Neural progenitor cell (in vitro differentiated cells): Measurements from ENCODE around the gene OVOL1. TPM values are rescaled to one million over a fixed set of nuclear protein-coding genes. Genes with fewer than 3 reads are reported as not detected.

Source experiments
- DNase-seq: peaks from one replicate; pipeline ENCODE4 v3.0.0-alpha.2; 2016; ENCODE audit warnings: low spot score
- H2AFZ ChIP-seq: fragments of 200-600 bp; sonication (generic); replicated peaks from 2 replicates; pipeline ENCODE4 v1.6.1; 2016; ENCODE audit warnings: antibody characterized with exemption
- H3F3A ChIP-seq: fragments of 200-600 bp; sonication (generic); 2 replicates; pipeline ENCODE4 v1.6.1; 2016; ENCODE audit warnings: antibody characterized with exemption, low read depth
- H3K27ac ChIP-seq: fragments of 200-600 bp; sonication (generic); 2 replicates; pipeline ENCODE4 v1.5.1; 2016; ENCODE audit warnings: mild to moderate bottlenecking
- H3K27me3 ChIP-seq: fragments of 200-600 bp; sonication (generic); 2 replicates; pipeline ENCODE4 v1.6.1; 2016; ENCODE audit warnings: mild to moderate bottlenecking, moderate library complexity
- H3K36me3 ChIP-seq: fragments of 200-600 bp; sonication (generic); 2 replicates; pipeline ENCODE4 v1.5.1; 2016
- H3K4me1 ChIP-seq: fragments of 200-600 bp; sonication (generic); 2 replicates; pipeline ENCODE4 v1.6.1; 2016; ENCODE audit warnings: mixed run types
- H3K4me2 ChIP-seq: fragments of 200-600 bp; sonication (generic); 2 replicates; pipeline ENCODE4 v1.6.1; 2016
- H3K4me3 ChIP-seq: fragments of 200-600 bp; sonication (generic); 2 replicates; pipeline ENCODE4 v1.5.1; 2016
- H3K79me2 ChIP-seq: fragments of 200-600 bp; sonication (generic); 2 replicates; pipeline ENCODE4 v1.6.1; 2016; ENCODE audit warnings: low read depth
- H3K9ac ChIP-seq: fragments of 200-600 bp; sonication (generic); 2 replicates; pipeline ENCODE4 v1.6.1; 2016
- H3K9me3 ChIP-seq: fragments of 200-600 bp; sonication (generic); 2 replicates; pipeline ENCODE4 v1.5.1; 2016; ENCODE audit warnings: low read depth
- H4K20me1 ChIP-seq: fragments of 200-600 bp; sonication (generic); 2 replicates; pipeline ENCODE4 v1.6.1; 2016; ENCODE audit warnings: low read depth
- H3K27ac Mint-ChIP-seq: 3 replicates; pipeline ENCODE4 v1.8.0; 2021; ENCODE audit warnings: mixed read lengths
- H3K27me3 Mint-ChIP-seq: 2 replicates; pipeline ENCODE4 v1.8.0; 2022; ENCODE audit warnings: low read depth, mild to moderate bottlenecking, inconsistent platforms, moderate library complexity, mixed read lengths; ENCODE audit not compliant: insufficient read depth
- H3K36me3 Mint-ChIP-seq: 3 replicates; pipeline ENCODE4 v1.8.0; 2021; ENCODE audit warnings: mixed read lengths
- H3K4me1 Mint-ChIP-seq: 3 replicates; pipeline ENCODE4 v1.8.0; 2021; ENCODE audit warnings: mixed read lengths
- H3K4me3 Mint-ChIP-seq: 3 replicates; pipeline ENCODE4 v1.8.0; 2021; ENCODE audit warnings: mild to moderate bottlenecking, moderate library complexity, mixed read lengths
- H3K9me3 Mint-ChIP-seq: 3 replicates; pipeline ENCODE4 v1.8.0; 2020; ENCODE audit warnings: mixed read lengths
- CTCF ChIP-seq: fragments of 200-600 bp; sonication (generic); IDR thresholded peaks from 2 replicates; pipeline ENCODE4 v1.5.1; 2017; ENCODE audit warnings: antibody characterized with exemption, mild to moderate bottlenecking
- EZH2 ChIP-seq: fragments of 200-600 bp; sonication (generic); IDR thresholded peaks from 2 replicates; pipeline ENCODE4 v1.6.1; 2017; ENCODE audit warnings: antibody characterized with exemption, mild to moderate bottlenecking, moderate library complexity
- EZH2phosphoT487 ChIP-seq: fragments of 200-600 bp; sonication (generic); IDR thresholded peaks from 2 replicates; pipeline ENCODE4 v1.6.1; 2017; ENCODE audit warnings: antibody characterized with exemption
- total RNA-seq: library from RNA; depleted of rRNA; stranded (reverse); fragments of >200 nt; gene quantifications from 2 replicates; pipeline ENCODE4 v1.2.3, GENCODE V29; 2015; ENCODE audit warnings: low replicate concordance

The OVOL1 gene
- total RNA-seq, 1 donor from 2014 or later, result not detected

- Histone ChIP-seq H3K79me2 (no peaks in the 10 kb centered on the region), H3K9me3 (no peaks in the 10 kb centered on the region), H3F3A (peaks cover 7% of the 10 kb centered on the region), H2AFZ (no peak overlapping the region), H3K27me3 (peaks cover 15% of the 10 kb centered on the region), H3K27ac (no peak overlapping the region), H3K4me1 (peaks cover 15% of the 10 kb centered on the region), H3K4me3 (no peak overlapping the region), H3K4me2 (no peak overlapping the region), H4K20me1 (no peaks in the 10 kb centered on the region), H3K36me3 (no peaks in the 10 kb centered on the region), H3K9ac (no peak overlapping the region)
- H3K4me3 Mint-ChIP-seq, result no peak overlapping the region
- no peaks in the 10 kb centered on the region for H3K36me3 Mint-ChIP-seq
- no peak for DNase-seq
- peaks cover 9% of the 10 kb centered on the region for H3K4me1 Mint-ChIP-seq
- H3K9me3 Mint-ChIP-seq, result no peaks in the 10 kb centered on the region
- H3K27me3 Mint-ChIP-seq, result peaks cover 13% of the 10 kb centered on the region
- no peak overlapping the region for H3K27ac Mint-ChIP-seq
- TF ChIP-seq EZH2phosphoT487 (no peak), EZH2 (no peak), CTCF (no peak)
These were observed 8.0 kb downstream of the OVOL1 start for GRCh38 chr11:65794570-65795510.

GRCh38 chr11:65796726-65797601 is 10.1 kb downstream of the OVOL1 start:
- no peaks in the 10 kb centered on the region for H3K79me2 ChIP-seq
- peak overlapping the region; percentile 3 for H2AFZ ChIP-seq
- Mint-ChIP-seq H3K27me3 (peaks cover 8% of the 10 kb centered on the region), H3K36me3 (no peaks in the 10 kb centered on the region), H3K9me3 (no peaks in the 10 kb centered on the region), H3K27ac (peak overlapping the region; percentile 46), H3K4me3 (no peak overlapping the region), H3K4me1 (peaks cover 9% of the 10 kb centered on the region)
- peaks cover 7% of the 10 kb centered on the region for H3F3A ChIP-seq
- DNase-seq, result peak; percentile 63
- H3K9me3 ChIP-seq, result no peaks in the 10 kb centered on the region
- no peak overlapping the region for H3K9ac ChIP-seq
- H3K27me3 ChIP-seq, result no peaks in the 10 kb centered on the region
- no peaks in the 10 kb centered on the region for H4K20me1 ChIP-seq
- no peak overlapping the region for H3K4me2 ChIP-seq
- TF ChIP-seq EZH2 (no peak), CTCF (no peak), EZH2phosphoT487 (no peak)
- no peak overlapping the region for H3K27ac ChIP-seq
- H3K4me1 ChIP-seq, result peaks cover 15% of the 10 kb centered on the region
- H3K36me3 ChIP-seq, result no peaks in the 10 kb centered on the region
- no peak overlapping the region for H3K4me3 ChIP-seq

GRCh38 chr11:65797711-65798110 is 10.8 kb downstream of the OVOL1 start:
- Histone ChIP-seq H2AFZ (no peak overlapping the region), H3K4me2 (no peak overlapping the region), H3K4me3 (no peak overlapping the region), H3K79me2 (no peaks in the 10 kb centered on the region), H3K27ac (no peak overlapping the region), H3K27me3 (no peaks in the 10 kb centered on the region), H3K4me1 (peaks cover 15% of the 10 kb centered on the region), H4K20me1 (no peaks in the 10 kb centered on the region), H3K9me3 (no peaks in the 10 kb centered on the region), H3K9ac (no peak overlapping the region), H3F3A (peaks cover 7% of the 10 kb centered on the region), H3K36me3 (no peaks in the 10 kb centered on the region)
- Mint-ChIP-seq H3K27ac (no peak overlapping the region), H3K27me3 (peaks cover 8% of the 10 kb centered on the region), H3K4me1 (peaks cover 9% of the 10 kb centered on the region), H3K4me3 (no peak overlapping the region), H3K36me3 (no peaks in the 10 kb centered on the region), H3K9me3 (no peaks in the 10 kb centered on the region)
- DNase-seq, result no peak
- TF ChIP-seq EZH2phosphoT487, result no peak
- TF ChIP-seq CTCF, result no peak
- no peak for TF ChIP-seq EZH2
